H4 (cell line): ENCODE measurements around the gene CTAGE1. TPM values are rescaled to one million over a fixed set of nuclear protein-coding genes. Genes with fewer than 3 reads are reported as not detected.

Source experiments
- DNase-seq: peaks from one replicate; pipeline ENCODE4 v3.0.0-alpha.2; 2015; ENCODE audit warnings: low spot score
- total RNA-seq: library from RNA; depleted of rRNA; stranded (reverse); fragments of >200 nt; shearing (Covaris generic); gene quantifications from 2 replicates; pipeline ENCODE4 v1.2.3, GENCODE V29; 2014; rRNA removed

CTAGE1 gene
- total RNA-seq, 1 experiment from 2014 or later, result not detected

DNA sequence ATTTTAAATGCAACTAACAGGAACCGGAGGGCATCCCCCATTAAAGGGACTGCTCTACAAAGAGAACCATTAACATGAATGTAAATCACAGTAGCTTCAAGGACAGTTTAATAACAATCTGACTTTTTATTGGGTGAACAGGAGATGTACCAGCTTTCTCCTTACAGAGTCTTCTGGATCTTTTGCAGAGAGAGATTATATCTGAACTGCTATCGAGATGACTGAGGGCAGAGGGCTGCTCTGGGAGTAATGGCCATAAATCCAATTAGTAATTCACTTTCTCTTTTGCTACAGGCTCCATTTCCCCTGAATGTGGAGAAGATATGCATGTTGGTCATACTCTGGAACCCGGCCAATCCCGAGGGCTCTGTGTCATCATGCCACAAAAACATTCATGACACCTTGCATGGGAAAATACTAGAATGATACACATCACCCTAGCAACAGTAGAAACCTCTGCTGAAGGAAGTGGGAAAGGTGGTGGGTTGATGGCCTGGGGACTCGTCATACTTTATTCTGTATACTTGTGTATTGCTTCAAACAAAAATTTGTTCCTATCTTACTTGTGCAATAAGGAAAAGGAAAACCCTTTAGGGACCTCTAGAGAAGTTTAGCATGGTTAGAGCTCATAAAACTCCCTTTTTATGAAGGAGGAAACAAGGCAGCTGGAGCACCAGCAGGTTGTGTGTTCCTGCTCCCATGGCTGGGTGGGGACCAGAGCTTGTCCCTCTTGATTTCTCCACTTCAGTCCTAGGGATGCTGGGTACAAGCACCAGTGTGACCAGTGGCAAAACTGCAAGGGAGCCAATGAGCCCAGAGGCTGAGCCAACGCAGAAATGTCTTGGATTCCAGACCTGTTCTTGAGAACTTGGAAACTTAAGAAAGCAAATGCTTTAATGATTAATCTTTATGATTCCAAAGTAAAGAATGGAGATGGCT is 26.0 kb downstream of the CTAGE1 start:
- peak; percentile 84 for DNase-seq

DNA sequence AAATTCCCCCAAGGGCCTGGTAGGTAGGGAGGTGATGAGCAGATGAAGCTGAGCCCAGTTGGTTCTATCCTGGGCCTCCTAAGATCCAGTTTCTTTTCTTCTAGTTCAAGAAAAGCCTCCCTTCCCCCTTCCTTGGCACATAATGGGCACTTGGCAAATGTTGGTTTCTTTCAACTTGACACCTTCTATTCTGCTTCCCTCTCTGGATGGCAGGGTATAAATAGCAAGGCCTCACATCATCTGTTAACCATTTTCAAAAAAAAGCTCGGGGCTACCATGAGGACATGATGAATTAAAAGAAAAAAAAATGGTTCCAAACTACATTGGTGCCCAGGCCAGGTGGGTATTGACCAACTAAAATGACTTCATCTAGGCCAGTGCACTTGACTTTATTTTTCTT is 29.9 kb downstream of the CTAGE1 start:
- no peak for DNase-seq

DNA sequence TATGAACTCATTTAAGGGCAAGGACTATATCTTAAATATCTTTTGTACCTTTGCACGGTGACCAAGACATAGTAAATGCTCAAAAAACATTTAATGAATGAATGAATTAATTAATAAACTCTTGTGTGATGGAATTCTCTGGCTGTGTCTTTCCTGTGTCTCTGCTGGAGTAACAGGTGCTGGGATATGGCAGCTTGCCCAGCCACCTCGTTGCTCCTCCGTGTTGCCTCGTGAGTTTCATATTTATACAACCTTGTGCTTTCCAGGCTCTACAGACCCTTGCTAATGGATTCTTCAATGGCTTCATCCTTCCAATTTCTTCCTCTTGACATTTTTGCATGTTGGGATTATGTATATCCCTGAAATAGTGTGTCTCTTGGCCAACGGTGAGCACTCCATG is 30.4 kb downstream of the CTAGE1 start:
- no peak for DNase-seq

DNA sequence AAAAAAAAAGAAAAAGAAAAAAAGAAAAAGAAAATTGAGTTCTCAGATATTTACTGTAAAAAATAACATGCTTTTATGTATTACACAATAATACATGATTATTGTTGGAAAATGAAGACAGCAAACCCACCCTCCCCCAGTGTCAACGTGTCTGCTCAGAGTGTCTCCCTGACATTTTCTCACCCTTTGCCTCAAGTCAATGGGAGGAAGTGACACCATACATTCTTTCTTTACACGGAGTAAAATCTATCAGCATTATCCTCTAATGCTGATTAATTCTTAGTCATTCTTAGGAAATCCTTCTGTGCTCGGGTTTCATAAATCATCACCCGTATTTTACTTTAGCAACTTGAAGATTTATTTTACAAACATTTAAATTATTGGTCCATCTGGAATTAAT is 32.0 kb downstream of the CTAGE1 start:
- no peak for DNase-seq

DNA sequence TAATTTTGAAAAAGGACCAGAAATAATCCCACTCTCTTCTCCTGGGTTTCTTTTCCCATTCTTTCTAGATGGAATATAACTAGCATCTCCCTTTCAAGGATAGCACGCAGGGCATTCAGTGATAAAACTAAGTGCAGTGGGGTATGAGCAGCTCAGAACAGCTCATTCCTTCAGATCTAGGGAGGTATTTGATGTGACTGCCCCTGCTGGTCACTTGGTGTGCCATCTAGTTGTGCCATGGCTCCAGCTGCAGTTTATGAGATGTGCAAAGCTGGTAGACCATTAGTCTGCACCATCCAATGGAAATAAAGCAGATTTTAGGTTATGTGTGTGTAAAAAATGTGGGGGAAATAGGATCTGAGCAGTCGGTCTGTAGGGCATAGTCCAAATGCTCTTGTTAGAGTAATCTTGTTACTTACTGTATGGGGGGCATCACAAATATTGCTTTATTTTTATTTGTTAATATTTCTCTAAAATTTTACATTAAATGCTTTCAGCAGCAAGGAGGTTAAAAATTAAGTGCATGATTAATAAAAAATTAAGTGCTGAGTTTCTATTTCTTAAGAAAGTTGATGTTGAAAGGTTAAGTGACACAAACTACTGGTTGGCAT is 38.9 kb downstream of the CTAGE1 start:
- peak; percentile 69 for DNase-seq

DNA sequence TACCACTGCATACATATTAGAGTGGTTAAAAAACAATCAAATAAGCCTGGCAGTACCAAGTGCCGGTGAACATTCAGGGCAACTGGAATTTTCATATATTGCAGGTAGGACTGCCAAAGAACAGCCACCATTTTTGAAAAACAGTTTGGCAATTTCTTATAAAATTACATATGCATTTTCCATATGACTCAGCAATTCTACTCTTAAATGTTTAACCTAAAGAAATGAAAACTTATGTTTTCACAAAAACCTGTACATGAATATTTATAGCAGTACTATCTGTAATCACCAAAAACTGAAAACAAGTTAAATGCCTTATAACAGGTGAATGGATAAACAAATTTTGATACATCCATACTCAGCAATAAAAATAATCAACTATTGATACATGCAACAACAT is 39.9 kb downstream of the CTAGE1 start:
- no peak for DNase-seq

DNA sequence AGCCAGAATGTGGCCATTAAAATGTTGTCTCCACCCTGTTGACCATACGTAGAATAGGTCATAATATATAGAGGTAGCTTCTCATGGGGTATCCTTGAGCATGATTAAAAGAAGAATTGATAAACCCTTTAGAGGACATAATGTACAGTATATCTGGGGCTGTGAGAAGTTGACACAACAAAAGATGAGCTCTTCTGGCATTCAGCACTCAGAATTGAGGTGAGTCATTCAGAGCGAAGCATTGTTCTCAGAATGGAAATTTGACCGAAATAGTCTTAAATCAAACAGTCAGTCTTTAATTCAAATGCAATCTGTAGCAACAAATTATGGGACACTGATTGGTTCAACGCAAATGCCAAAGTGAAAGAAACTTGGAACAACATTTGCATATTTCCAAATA is 47.3 kb downstream of the CTAGE1 start:
- no peak for DNase-seq

DNA sequence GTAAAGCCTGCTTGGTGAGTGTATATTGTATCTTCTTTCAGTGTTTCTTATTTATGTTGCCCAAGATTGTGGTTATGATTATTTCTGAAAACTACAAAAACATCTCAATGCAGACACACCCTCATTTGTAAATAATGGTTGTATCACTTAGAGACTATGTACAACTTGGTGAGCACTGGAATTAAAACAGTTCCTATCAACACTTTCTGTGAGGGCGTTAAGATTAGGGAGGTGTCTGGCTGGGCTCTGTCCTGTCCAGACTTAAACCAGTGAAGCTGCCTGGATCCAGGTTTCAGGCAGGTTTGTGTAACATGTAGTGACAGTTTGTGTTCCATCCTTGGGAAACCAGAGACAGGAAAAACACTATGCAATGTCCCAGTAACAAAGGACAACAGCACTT is 49.7 kb downstream of the CTAGE1 start:
- no peak for DNase-seq

DNA sequence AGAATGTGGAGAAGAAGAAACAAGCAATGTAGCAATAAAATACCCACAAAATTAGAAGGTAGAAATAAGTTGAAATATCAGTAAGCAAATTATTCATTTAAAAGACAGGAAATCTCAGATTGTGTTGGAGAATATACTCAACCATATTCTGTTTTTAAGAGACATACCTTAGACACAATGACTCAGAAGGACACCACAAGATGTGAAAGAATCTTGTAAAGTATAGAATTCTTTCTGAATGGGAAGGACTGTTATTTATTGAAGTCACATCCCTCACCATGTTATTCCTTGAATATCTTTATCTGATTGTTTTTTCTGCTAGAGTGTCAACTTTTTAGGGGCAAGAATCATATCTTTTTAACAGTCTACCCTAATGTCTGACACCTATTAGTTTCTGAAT is 50.4 kb downstream of the CTAGE1 start:
- DNase-seq, result no peak

DNA sequence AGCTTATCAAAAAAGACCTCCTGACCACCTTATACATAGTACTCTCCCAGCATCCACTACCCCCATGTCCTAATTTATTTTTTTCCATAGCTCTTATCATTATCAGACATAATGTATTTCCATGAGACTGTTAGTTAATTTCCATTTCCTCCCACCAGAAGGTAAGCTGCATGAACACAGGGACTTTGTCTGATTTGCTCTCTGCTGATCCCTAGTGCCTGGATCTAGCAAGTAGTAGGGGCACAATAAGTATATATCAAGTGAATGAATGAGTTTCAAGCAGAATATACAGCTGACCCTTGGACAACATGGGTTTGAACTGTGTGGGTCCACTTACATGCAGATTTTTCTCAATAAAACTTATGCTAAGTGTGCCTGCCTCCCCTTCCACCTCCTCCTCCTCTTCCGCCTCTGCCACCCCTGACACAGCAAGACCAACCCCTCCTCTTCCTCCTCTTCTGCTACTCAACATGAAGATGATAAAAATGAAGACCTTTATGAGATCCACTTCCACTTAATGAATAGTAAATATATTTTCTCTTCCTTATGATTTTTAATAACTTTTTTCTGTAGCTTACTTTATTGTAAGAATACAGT is 53.8 kb downstream of the CTAGE1 start:
- no peak for DNase-seq

Other genes with a start within 250 kb of the CTAGE1 start
- gene GATA6, start 248.3 kb downstream of the CTAGE1 start, total RNA-seq, result 6.5 and 7.5 TPM in 2 replicates